Fibroblast of pulmonary artery (primary cell): Measurements from ENCODE around the gene JAKMIP1.

Experiments used
- DNase-seq: peaks from one replicate; pipeline ENCODE4 v3.0.0-alpha.2; 2010; ENCODE audit warnings: low read depth
- H3K4me3 ChIP-seq: replicated peaks from 2 replicates; pipeline ENCODE4 v1.5.1; 2011; ENCODE audit warnings: low read depth, mild to moderate bottlenecking, control low read depth, low read length, moderate library complexity
- CTCF ChIP-seq: IDR thresholded peaks from 2 replicates; pipeline ENCODE4 v1.5.1; 2011; ENCODE audit warnings: mild to moderate bottlenecking, control low read depth, low read length, inconsistent platforms; ENCODE audit errors: missing control alignments

Gene JAKMIP1

GRCh38 chr4:6110681-6111353 is 89.5 kb downstream of the JAKMIP1 start:
- TF ChIP-seq CTCF = no peak
- no peak for DNase-seq
- no peak overlapping the region for H3K4me3 ChIP-seq

GRCh38 chr4:6109842-6110560 is 90.3 kb downstream of the JAKMIP1 start:
- DNase-seq = no peak
- no peak overlapping the region for H3K4me3 ChIP-seq
- TF ChIP-seq CTCF = no peak

GRCh38 chr4:6107886-6108285 is 92.5 kb downstream of the JAKMIP1 start:
- DNase-seq = no peak
- no peak overlapping the region for H3K4me3 ChIP-seq
- TF ChIP-seq CTCF = no peak

GRCh38 chr4:6107114-6107791 is 93.1 kb downstream of the JAKMIP1 start:
- H3K4me3 ChIP-seq = no peak overlapping the region
- DNase-seq = no peak
- no peak for TF ChIP-seq CTCF

GRCh38 chr4:6106156-6106555 is 94.2 kb downstream of the JAKMIP1 start:
- TF ChIP-seq CTCF = no peak
- no peak for DNase-seq
- H3K4me3 ChIP-seq = no peak overlapping the region

- no peak for TF ChIP-seq CTCF
- DNase-seq = no peak
- H3K4me3 ChIP-seq = no peak overlapping the region
These were observed 94.9 kb downstream of the JAKMIP1 start for GRCh38 chr4:6105311-6105911.
